ENCODE results near the gene CD300LG.
"Not testable (repeated sequence)": the region's sequence is repeated elsewhere in the genome, so short reads cannot be mapped to it uniquely, and the experiment has no call there.

CD300LG gene

GRCh38 chr17:43846963-43847371 lies at the start of gene CD300LG:
Gene CD300LG (plus strand): TSS chr17:43847176. CDS start chr17:43847217, 41 bp downstream.
- in situ Hi-C loops (cut with HindIII; ENCODE audit: low sequenced_read_pairs): no loop called here

GRCh38 chr17:43798024-43798423 lies 49.0 kb upstream of the CD300LG start:
- in situ Hi-C loops (cut with HindIII; ENCODE audit: low sequenced_read_pairs): not testable (repeated sequence)

GRCh38 chr17:43799047-43799446 lies 47.9 kb upstream of the CD300LG start:
- in situ Hi-C loops (cut with HindIII; ENCODE audit: low sequenced_read_pairs): no loop called here

- in situ Hi-C loops (cut with HindIII; ENCODE audit: low sequenced_read_pairs): no loop called here
Observed at GRCh38 chr17:43800736-43801135, 46.2 kb upstream of the CD300LG start.

GRCh38 chr17:43801844-43802243 lies 45.1 kb upstream of the CD300LG start:
- in situ Hi-C loops (cut with HindIII; ENCODE audit: low sequenced_read_pairs): no loop called here

GRCh38 chr17:43803758-43804157 lies 43.2 kb upstream of the CD300LG start:
- in situ Hi-C loops (cut with HindIII; ENCODE audit: low sequenced_read_pairs): no loop called here

GRCh38 chr17:43805117-43805516 lies 41.9 kb upstream of the CD300LG start:
- in situ Hi-C loops (cut with HindIII; ENCODE audit: low sequenced_read_pairs): no loop called here

- in situ Hi-C loops (cut with HindIII; ENCODE audit: low sequenced_read_pairs): no loop called here
Observed at GRCh38 chr17:43808076-43808475, 38.9 kb upstream of the CD300LG start.

- in situ Hi-C loops (cut with HindIII; ENCODE audit: low sequenced_read_pairs): no loop called here
Observed at GRCh38 chr17:43809121-43809520, 37.9 kb upstream of the CD300LG start.

- in situ Hi-C loops (cut with HindIII; ENCODE audit: low sequenced_read_pairs): no loop called here
Observed at GRCh38 chr17:43810226-43810715, 36.7 kb upstream of the CD300LG start.

GRCh38 chr17:43810823-43811222 lies 36.2 kb upstream of the CD300LG start:
- in situ Hi-C loops (cut with HindIII; ENCODE audit: low sequenced_read_pairs): no loop called here

- in situ Hi-C loops (cut with HindIII; ENCODE audit: low sequenced_read_pairs): no loop called here
Observed at GRCh38 chr17:43812396-43813265, 34.3 kb upstream of the CD300LG start.

GRCh38 chr17:43813386-43813785 lies 33.6 kb upstream of the CD300LG start:
- in situ Hi-C loops (cut with HindIII; ENCODE audit: low sequenced_read_pairs): no loop called here

GRCh38 chr17:43814026-43814425 lies 33.0 kb upstream of the CD300LG start:
- in situ Hi-C loops (cut with HindIII; ENCODE audit: low sequenced_read_pairs): no loop called here

GRCh38 chr17:43814714-43815113 lies 32.3 kb upstream of the CD300LG start:
- in situ Hi-C loops (cut with HindIII; ENCODE audit: low sequenced_read_pairs): no loop called here

GRCh38 chr17:43816336-43817320 lies 30.3 kb upstream of the CD300LG start:
- in situ Hi-C loops (cut with HindIII; ENCODE audit: low sequenced_read_pairs): no loop called here

- in situ Hi-C loops (cut with HindIII; ENCODE audit: low sequenced_read_pairs): no loop called here
Observed at GRCh38 chr17:43817826-43818225, 29.1 kb upstream of the CD300LG start.

GRCh38 chr17:43818966-43819365 lies 28.0 kb upstream of the CD300LG start:
- in situ Hi-C loops (cut with HindIII; ENCODE audit: low sequenced_read_pairs): no loop called here

GRCh38 chr17:43820759-43821158 lies 26.2 kb upstream of the CD300LG start:
- in situ Hi-C loops (cut with HindIII; ENCODE audit: low sequenced_read_pairs): loop anchor here (10.0 kb wide), 1 partner anchor 236 kb away; no protein-coding TSS in a partner anchor

GRCh38 chr17:43822570-43823190 lies 24.3 kb upstream of the CD300LG start:
- in situ Hi-C loops (cut with HindIII; ENCODE audit: low sequenced_read_pairs): loop anchor here (10.0 kb wide), 1 partner anchor 238 kb away; no protein-coding TSS in a partner anchor

Data from endothelial cell of hepatic sinusoid (primary cell).